Activated CD4-positive, alpha-beta T cell treated with anti-CD3 and anti-CD28 coated beads for 36 hours (primary cell): ENCODE results near the gene NRXN3. TPM values are rescaled to one million over a fixed set of nuclear protein-coding genes. Genes with fewer than 3 reads are reported as not detected.

Source experiments
- ATAC-seq: fragments of 200-7000 bp; cut with Tn5 transposase; one replicate; pipeline ENCODE4 v1.10.0; 2021; ENCODE audit warnings: mild to moderate bottlenecking, moderate library complexity
- CTCF ChIA-PET: fragments of 350-600 bp; sonication (Branson Sonifier 250); formaldehyde crosslinking; loops from one replicate; lab custom pipeline; 2021; ENCODE audit warnings: antibody characterized with exemption; lab: Charles Lee
- POLR2A ChIA-PET: fragments of 350-600 bp; sonication (Branson Sonifier 250); formaldehyde crosslinking; loops from one replicate; lab custom pipeline; 2021; ENCODE audit warnings: antibody characterized with exemption, inconsistent platforms; lab: Charles Lee
- DNase-seq: peaks from one replicate; pipeline ENCODE4 v3.0.0-alpha.2; 2020
- H3K27ac Mint-ChIP-seq: one replicate; pipeline ENCODE4 v1.8.0; 2021; ENCODE audit warnings: mixed read lengths
- H3K27me3 Mint-ChIP-seq: one replicate; pipeline ENCODE4 v1.8.0; 2021; ENCODE audit warnings: mixed read lengths
- H3K36me3 Mint-ChIP-seq: one replicate; pipeline ENCODE4 v1.8.0; 2021; ENCODE audit warnings: low read depth, mixed read lengths
- H3K4me1 Mint-ChIP-seq: one replicate; pipeline ENCODE4 v1.8.0; 2021; ENCODE audit warnings: mixed read lengths
- H3K4me3 Mint-ChIP-seq: one replicate; pipeline ENCODE4 v1.8.0; 2021; ENCODE audit warnings: mild to moderate bottlenecking, moderate library complexity, mixed read lengths
- H3K9me3 Mint-ChIP-seq: one replicate; pipeline ENCODE4 v1.8.0; 2021; ENCODE audit warnings: low read depth, mixed read lengths
- intact Hi-C, 2 experiments: fragments of 100-400 bp; cut with DNase I in 1 of 2; cut with micrococcal nuclease in 1 of 2; formaldehyde crosslinking; loops; one replicate each; pipeline versions ENCODE4 v1.14.2 to v1.15.1; 2022 to 2024; cut with DNase I, micrococcal nuclease
- total RNA-seq, 2 experiments: library from RNA; stranded (reverse); gene quantifications; one replicate each; pipeline ENCODE4 v1.2.3, GENCODE V29; 2021

Gene NRXN3
- total RNA-seq, 2 experiments from 2014 or later: not detected

GRCh38 chr14:79421811-79422210 lies 1251.6 kb downstream of the NRXN3 start:
- H3K36me3 Mint-ChIP-seq: no peaks in the 10 kb centered on the region
- POLR2A ChIA-PET: no interaction called here
- CTCF ChIA-PET: no interaction called here

GRCh38 chr14:79424462-79424861 lies 1254.3 kb downstream of the NRXN3 start:
- no peaks in the 10 kb centered on the region for H3K36me3 Mint-ChIP-seq
- ATAC-seq (no peak), DNase-seq (no peak)
- no peak overlapping the region for H3K4me3 Mint-ChIP-seq
- H3K27me3 Mint-ChIP-seq: no peaks in the 10 kb centered on the region
- H3K9me3 Mint-ChIP-seq: peaks cover 3% of the 10 kb centered on the region
- intact Hi-C loops: no loop called here
- H3K4me1 Mint-ChIP-seq: no peaks in the 10 kb centered on the region
- no peak overlapping the region for H3K27ac Mint-ChIP-seq
- POLR2A ChIA-PET: no interaction called here
- CTCF ChIA-PET: interaction anchor here (0.6 kb wide), 1 partner anchor 46 kb away, joined by 3 read pairs; no protein-coding TSS in a partner anchor

More at GRCh38 chr14:79421811-79422210, 1251.6 kb downstream of the NRXN3 start:
- no peak overlapping the region for H3K27ac Mint-ChIP-seq
- H3K27me3 Mint-ChIP-seq: no peaks in the 10 kb centered on the region
- H3K4me1 Mint-ChIP-seq: no peaks in the 10 kb centered on the region
- no peak overlapping the region for H3K4me3 Mint-ChIP-seq
- intact Hi-C loops: no loop called here
- DNase-seq: no peak
- ATAC-seq: no peak
- H3K9me3 Mint-ChIP-seq: no peaks in the 10 kb centered on the region

DNA sequence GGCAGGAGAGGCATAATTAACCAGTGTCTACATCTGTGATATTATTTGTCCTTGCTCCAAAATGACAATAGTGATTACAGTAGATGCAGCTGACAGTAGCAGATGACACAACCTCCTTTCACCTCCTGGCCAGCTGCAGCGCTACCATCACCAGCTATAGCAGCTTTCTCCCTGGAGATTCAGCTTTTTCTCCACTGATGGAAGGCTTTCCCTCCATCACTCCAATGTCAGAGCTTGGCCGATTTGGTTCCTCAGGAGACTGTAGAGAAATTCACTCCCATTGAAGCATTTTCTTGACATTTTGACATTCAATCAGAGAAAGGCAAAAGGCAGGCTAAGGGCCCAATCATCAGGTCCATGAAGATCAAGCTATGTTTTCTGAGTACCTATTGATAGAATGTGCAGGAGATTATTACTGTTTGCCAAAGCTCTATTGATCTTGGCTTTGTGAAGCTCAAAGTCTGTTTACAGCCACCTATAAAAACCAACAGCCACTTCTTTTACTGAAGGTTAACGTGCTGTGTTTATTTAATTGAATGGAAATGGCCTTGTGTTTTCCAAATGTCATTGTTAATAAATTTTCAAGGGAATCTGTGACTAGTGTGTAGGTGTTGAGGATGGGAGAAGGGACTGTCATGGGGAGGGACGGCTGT lies 1256.1 kb downstream of the NRXN3 start:
- no peak overlapping the region for H3K27ac Mint-ChIP-seq
- peaks cover 3% of the 10 kb centered on the region for H3K9me3 Mint-ChIP-seq
- ChIA-PET CTCF (no interaction called here), POLR2A (interaction anchor here (0.5 kb wide), 1 partner anchor 416 kb away, joined by 3 read pairs; no protein-coding TSS in a partner anchor)
- H3K4me1 Mint-ChIP-seq: no peaks in the 10 kb centered on the region
- no peaks in the 10 kb centered on the region for H3K36me3 Mint-ChIP-seq
- DNase-seq (no peak), ATAC-seq (no peak)
- intact Hi-C loops: no loop called here
- no peak overlapping the region for H3K4me3 Mint-ChIP-seq
- no peaks in the 10 kb centered on the region for H3K27me3 Mint-ChIP-seq

- H3K27ac Mint-ChIP-seq: no peak overlapping the region
- DNase-seq (no peak), ATAC-seq (no peak)
- intact Hi-C loops: no loop called here
- peaks cover 3% of the 10 kb centered on the region for H3K9me3 Mint-ChIP-seq
- no peaks in the 10 kb centered on the region for H3K36me3 Mint-ChIP-seq
- ChIA-PET CTCF (no interaction called here), POLR2A (no interaction called here)
- no peak overlapping the region for H3K4me3 Mint-ChIP-seq
- no peaks in the 10 kb centered on the region for H3K4me1 Mint-ChIP-seq
- no peaks in the 10 kb centered on the region for H3K27me3 Mint-ChIP-seq
These were observed 1262.5 kb downstream of the NRXN3 start for GRCh38 chr14:79432640-79433039.

DNA sequence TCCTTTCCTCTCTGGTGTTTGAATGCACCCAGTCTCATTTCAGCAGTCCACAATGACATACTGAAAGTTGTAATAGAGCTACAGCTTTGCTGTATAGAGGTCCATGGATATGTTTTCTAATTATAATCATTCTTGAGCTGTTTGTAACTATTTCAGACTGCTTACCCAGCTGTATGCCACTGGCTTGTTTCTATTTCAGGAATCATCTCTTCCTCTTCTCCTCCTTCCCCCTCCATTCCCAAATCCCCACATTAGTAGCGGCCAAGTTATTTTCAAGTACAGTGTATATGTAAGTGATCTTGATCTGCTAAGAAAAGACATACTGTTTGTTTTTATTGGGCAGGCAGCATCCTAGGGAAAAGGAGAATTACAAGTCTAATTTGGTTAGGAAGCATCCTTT lies 1266.2 kb downstream of the NRXN3 start:
- CTCF ChIA-PET: no interaction called here
- intact Hi-C loops: no loop called here
- Mint-ChIP-seq H3K27ac (no peak overlapping the region), H3K36me3 (no peaks in the 10 kb centered on the region), H3K9me3 (no peaks in the 10 kb centered on the region), H3K27me3 (no peaks in the 10 kb centered on the region), H3K4me3 (no peak overlapping the region), H3K4me1 (no peaks in the 10 kb centered on the region)
- POLR2A ChIA-PET: no interaction called here
- DNase-seq (no peak), ATAC-seq (no peak)

DNA sequence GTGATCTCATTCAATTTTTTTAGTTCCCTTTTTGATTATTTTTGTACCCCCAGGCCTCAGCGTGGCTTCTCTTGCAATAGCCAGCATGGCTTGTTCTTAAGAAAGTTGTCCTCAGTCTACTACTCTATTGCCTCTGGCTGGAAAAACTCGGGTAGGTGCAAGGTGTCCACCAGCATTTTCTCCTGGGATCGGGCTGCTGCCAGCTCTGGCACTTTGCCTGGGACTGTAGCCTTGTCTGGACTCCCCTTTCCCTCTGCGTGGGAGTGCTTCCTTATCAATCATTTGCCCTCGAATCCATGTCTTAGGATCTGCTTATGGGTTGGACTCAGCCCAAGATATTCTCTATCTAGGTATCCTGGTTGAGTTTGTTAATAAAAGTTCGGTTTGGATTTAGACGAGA lies 1267.8 kb downstream of the NRXN3 start:
- DNase-seq (no peak), ATAC-seq (no peak)
- Mint-ChIP-seq H3K4me1 (no peaks in the 10 kb centered on the region), H3K36me3 (no peaks in the 10 kb centered on the region), H3K27ac (no peak overlapping the region), H3K27me3 (no peaks in the 10 kb centered on the region), H3K4me3 (no peak overlapping the region), H3K9me3 (peaks cover 2% of the 10 kb centered on the region)
- ChIA-PET POLR2A (no interaction called here), CTCF (no interaction called here)
- intact Hi-C loops: no loop called here

DNA sequence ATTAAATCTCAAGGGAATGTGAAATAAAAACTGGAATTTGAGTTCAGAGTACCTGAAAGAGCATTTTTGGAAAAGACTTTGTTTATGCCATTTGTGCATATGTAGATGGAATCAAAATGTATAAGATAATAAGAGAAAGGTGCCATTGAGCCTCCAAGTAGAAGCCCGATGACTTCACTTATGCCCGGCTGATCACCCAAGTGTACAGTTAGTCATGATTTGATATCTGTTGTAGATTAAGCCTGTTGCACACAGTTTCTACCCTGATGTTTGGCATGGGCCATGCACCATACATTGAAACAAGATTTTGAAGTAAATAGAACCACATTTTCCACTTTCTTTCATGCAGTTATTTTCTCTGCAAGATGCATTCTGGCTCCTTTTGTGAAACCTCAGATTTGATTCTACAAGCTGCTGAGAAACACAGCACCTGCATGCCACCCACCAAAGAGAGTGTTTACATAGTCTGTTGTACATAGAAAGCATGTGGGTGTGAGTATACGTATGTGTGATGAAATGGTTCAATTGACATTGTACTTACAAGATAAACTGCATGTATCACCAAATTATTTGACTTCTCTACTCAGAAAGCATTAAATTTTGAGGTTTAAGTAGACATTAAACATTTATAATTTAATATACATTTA lies 1268.6 kb downstream of the NRXN3 start:
- Mint-ChIP-seq H3K27me3 (no peaks in the 10 kb centered on the region), H3K4me3 (no peak overlapping the region), H3K9me3 (peaks cover 2% of the 10 kb centered on the region), H3K27ac (no peak overlapping the region), H3K36me3 (no peaks in the 10 kb centered on the region), H3K4me1 (no peaks in the 10 kb centered on the region)
- no peak for ATAC-seq
- ChIA-PET CTCF (interaction anchor here (0.8 kb wide), 1 partner anchor 503 kb away, joined by 3 read pairs; no protein-coding TSS in a partner anchor), POLR2A (no interaction called here)
- intact Hi-C loops: no loop called here
- no peak for DNase-seq

- H3K4me3 Mint-ChIP-seq: no peak overlapping the region
- ChIA-PET CTCF (interaction anchor here (0.6 kb wide), 1 partner anchor 652 kb away, joined by 3 read pairs; no protein-coding TSS in a partner anchor), POLR2A (no interaction called here)
- intact Hi-C loops: no loop called here
- H3K27ac Mint-ChIP-seq: no peak overlapping the region
- no peak for DNase-seq
- H3K4me1 Mint-ChIP-seq: no peaks in the 10 kb centered on the region
- H3K9me3 Mint-ChIP-seq: peaks cover 2% of the 10 kb centered on the region
- H3K36me3 Mint-ChIP-seq: no peaks in the 10 kb centered on the region
- H3K27me3 Mint-ChIP-seq: no peaks in the 10 kb centered on the region
- ATAC-seq: no peak
These were observed 1272.6 kb downstream of the NRXN3 start for GRCh38 chr14:79442786-79443185.

DNA sequence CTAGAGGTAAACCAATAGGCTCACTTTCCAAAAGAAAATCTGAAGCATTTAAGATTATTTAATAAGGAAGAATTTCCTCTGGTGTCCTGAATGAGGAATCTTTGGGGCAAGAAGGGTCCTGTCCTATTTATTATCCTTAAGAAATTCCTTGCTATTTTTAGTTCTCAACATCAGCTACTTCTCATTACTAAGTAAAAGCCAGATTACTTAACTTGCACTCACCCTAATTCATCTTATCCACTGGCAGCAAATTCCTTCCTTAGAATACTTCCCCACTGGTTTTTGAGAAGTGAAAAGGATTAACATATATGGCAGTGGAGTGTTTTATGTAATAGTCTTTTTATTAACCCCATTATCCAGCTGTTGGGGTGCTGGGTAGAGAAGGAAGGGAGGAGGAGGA lies 1273.4 kb downstream of the NRXN3 start:
- H3K27me3 Mint-ChIP-seq: no peaks in the 10 kb centered on the region
- H3K4me1 Mint-ChIP-seq: no peaks in the 10 kb centered on the region
- H3K4me3 Mint-ChIP-seq: no peak overlapping the region
- H3K36me3 Mint-ChIP-seq: no peaks in the 10 kb centered on the region
- ATAC-seq: no peak
- ChIA-PET POLR2A (no interaction called here), CTCF (interaction anchor here (0.6 kb wide), 1 partner anchor 652 kb away, joined by 3 read pairs; no protein-coding TSS in a partner anchor)
- no peak for DNase-seq
- H3K27ac Mint-ChIP-seq: no peak overlapping the region
- H3K9me3 Mint-ChIP-seq: peaks cover 2% of the 10 kb centered on the region
- intact Hi-C loops: no loop called here

DNA sequence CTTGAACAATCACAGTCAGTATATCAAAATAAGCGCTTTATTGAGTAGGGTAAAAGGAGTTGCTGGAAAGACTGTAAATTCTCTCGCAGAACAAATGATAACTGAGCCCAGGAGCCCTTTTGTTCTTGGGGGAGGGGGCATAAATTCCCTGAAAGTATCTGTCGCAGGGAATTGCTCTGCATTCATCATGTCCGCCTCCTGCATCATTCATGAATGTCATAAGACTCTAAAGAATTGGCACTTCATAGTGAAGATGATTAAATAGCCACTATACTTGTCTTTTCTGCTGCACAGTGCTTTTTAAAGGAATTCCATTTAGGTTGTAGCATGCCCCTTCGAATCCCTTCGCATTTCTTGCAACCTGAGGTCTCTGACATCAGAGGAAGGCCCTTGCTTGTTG lies 1278.8 kb downstream of the NRXN3 start:
- CTCF ChIA-PET: no interaction called here
- no peaks in the 10 kb centered on the region for H3K27me3 Mint-ChIP-seq

DNA sequence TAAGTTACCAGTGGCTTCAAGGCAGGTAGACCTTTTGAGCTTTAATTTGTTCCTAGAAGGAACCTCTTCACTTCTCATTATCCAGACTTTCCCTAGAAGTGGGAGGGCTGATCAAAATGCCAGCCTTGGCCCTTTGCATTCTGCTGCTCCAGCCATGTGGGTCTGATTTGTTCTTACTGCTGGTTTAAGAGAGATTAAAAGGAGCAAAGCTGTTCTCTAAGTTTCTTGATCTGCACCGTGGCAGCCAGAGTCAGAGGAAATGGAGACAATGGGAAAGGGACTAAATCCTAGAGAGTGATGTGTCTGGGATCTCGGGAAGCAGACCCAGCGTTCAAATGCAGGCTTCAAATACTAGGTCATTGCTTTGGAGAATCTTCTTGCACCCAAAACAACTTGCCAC lies 1281.4 kb downstream of the NRXN3 start:
- no peak for ATAC-seq

More for the DNA sequence above, 1278.8 kb downstream of the NRXN3 start:
- ATAC-seq (no peak), DNase-seq (no peak)
- Mint-ChIP-seq H3K9me3 (no peaks in the 10 kb centered on the region), H3K4me3 (no peak overlapping the region), H3K36me3 (no peaks in the 10 kb centered on the region), H3K4me1 (no peaks in the 10 kb centered on the region), H3K27ac (no peak overlapping the region)
- intact Hi-C loops: no loop called here
- POLR2A ChIA-PET: no interaction called here

DNA sequence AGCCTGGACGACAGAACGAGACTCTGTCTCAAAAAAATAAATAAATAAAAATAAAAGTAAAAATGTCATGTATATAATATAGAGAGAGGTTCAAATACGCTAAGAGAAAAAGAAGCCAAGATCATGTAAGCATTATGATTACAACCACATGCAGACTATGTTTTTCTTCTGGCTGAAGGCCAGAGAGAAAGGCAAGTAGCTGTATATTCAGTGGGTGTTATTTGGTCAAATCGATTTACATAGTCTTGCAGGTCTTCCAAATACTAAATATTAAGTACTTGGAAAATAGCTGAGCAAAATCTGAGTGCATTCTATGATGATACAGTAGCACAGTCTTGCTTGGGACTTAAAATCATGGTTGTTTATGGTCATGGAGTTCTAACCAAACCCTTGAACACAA lies 1283.1 kb downstream of the NRXN3 start:
- no peaks in the 10 kb centered on the region for H3K9me3 Mint-ChIP-seq
- POLR2A ChIA-PET: no interaction called here
- no peak overlapping the region for H3K4me3 Mint-ChIP-seq
- H3K4me1 Mint-ChIP-seq: no peaks in the 10 kb centered on the region
- no peak overlapping the region for H3K27ac Mint-ChIP-seq
- CTCF ChIA-PET: interaction anchor here (0.6 kb wide), 1 partner anchor 520 kb away, joined by 3 read pairs; no protein-coding TSS in a partner anchor
- no peak for DNase-seq
- intact Hi-C loops: no loop called here
- H3K36me3 Mint-ChIP-seq: no peaks in the 10 kb centered on the region
- ATAC-seq: no peak
- no peaks in the 10 kb centered on the region for H3K27me3 Mint-ChIP-seq

More for the DNA sequence above, 1281.4 kb downstream of the NRXN3 start:
- DNase-seq: no peak
- ChIA-PET POLR2A (no interaction called here), CTCF (no interaction called here)
- Mint-ChIP-seq H3K36me3 (no peaks in the 10 kb centered on the region), H3K9me3 (no peaks in the 10 kb centered on the region), H3K27ac (no peak overlapping the region), H3K4me3 (no peak overlapping the region), H3K27me3 (no peaks in the 10 kb centered on the region), H3K4me1 (no peaks in the 10 kb centered on the region)
- intact Hi-C loops: no loop called here
